GM18868 (cell line): ENCODE results near the gene ASCL2.

Experiments used
- ATAC-seq: cut with Tn5 transposase; IDR thresholded peaks from one replicate; pipeline ENCODE4 v1.9.1; 2021; ENCODE audit warnings: mild to moderate bottlenecking, moderate library complexity; ENCODE audit not compliant: unreplicated experiment

The ASCL2 gene

DNA sequence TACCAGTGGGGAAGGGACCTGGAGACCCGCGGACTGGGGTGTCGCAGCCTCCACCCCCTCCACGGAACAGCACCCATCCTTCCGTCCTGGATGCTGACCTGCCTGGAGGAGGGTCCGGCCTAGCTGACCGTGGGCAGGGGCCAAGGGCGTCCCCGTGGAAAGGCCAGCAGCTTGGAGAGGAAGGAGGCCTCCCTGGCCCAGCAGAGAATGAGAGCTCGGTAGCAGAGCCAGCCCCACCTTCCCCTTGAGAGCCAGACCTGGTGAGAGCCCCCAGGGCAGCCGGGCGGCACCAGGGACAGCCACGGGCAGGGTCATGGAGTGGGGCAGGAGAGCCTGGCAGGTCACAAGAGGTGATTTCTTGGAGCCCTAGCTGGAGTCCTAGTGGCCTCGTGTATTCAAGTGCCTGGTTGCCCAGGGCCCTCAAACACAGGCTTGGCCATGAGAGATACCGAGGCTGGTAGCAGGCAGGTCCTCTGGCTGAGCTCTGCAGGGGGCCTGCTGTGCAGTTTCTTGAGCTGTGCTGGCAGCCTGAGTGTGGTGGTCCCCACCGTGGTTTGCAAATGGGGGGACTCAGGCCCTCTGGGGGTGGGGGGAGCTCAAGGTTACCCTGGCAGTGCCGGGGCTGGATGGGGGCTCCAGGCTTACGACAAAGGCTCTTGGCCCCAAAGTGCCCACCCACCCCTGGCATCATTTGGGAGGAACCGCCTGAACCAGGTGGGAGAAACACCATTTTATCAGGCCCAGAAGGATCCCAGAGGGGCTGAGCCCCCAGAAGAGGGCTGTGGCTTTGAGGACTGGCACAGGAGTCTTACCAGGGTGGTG is 39.1 kb upstream of the ASCL2 start:
- ATAC-seq, result no peak

DNA sequence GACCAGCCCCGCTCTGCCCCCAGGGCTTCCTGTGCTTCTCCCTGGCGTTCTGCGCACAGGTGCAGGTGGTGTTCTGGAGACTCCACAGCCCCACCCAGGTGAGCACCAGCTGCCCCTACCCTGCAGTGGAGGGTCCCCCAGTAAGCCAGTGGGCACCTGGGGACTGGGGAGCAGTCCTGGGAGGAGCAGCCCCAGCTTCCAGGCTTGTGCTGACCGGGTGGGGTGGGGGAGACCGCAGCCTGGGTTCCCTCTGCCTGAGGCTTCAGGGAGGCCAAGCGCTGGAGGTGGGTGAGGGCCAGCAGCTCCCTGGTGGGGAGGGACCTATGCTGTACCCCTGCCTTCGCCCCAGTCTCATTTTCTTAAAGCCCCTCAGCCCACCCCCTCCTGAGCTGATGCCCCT is 38.3 kb upstream of the ASCL2 start:
- ATAC-seq, result no peak

DNA sequence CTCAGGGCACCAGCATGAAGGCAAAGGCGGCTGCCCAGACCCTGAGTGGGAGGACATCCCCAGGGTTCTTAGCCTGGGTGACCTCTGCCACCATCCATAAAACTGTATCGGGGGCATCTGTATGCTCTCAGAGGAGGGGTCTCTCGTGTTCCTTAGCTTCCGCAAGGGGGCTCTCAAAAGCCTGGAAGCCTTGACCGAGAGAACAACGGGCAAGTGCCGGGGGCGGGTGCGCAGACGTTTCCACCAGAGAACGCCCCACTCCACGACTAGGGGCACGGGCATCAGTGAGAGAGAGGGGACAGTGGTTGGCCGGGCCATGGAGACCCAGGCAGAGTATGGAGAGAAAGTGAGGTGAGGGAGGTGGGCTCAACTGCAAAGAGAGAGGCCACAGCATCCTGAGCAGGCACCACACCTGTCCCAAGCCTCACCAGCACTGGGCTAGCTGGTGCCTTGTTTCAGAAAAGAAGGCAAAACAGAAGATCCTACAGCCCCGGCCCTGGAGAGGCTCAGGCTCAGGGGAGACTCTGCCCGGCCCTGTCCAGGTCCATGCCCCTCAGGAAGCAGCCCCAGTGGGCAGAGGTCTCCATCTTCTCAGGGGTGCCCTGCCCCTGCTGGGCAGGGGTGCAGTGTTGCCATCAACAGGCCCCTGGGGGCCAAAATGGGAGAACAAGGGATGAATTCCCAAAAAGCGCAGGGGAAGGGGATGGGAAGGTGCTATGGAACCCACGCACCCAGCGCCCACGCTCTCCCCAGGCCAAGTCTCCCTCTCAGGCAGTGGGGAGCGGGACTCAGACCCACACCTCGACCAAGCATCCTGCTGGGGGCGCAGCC is 37.3 kb upstream of the ASCL2 start:
- no peak for ATAC-seq

DNA sequence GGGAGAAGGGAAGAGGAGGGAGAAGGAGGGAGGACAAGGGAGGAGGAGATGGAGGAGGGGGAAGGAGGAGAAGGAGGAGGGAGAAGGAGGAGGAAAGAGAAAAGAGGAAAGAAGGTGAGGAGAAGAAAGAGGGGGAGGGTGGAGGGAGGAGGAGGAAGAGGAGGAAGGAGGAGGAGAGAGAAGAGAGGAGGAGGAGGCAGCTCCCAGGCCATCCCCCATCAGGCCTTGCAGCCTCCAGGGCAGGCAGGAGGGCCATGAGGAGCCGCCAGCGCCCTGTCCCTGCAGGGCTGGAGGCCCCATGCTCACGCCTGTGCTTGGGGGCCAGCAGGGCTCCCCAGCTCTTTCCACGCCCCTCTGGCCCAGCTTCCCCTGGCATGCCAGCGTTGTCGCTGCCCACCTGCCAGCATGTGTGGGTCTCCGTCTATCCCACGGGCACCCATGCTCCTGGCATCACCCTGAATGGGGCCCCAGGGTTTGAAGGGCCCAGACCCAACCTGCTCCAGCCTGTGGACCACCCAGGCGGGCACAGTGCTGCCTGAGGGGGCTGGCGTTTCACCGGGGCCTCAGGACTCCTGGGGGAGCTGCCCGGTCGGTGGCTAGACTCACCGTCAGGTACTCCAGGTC is 36.6 kb upstream of the ASCL2 start:
- ATAC-seq, result no peak

DNA sequence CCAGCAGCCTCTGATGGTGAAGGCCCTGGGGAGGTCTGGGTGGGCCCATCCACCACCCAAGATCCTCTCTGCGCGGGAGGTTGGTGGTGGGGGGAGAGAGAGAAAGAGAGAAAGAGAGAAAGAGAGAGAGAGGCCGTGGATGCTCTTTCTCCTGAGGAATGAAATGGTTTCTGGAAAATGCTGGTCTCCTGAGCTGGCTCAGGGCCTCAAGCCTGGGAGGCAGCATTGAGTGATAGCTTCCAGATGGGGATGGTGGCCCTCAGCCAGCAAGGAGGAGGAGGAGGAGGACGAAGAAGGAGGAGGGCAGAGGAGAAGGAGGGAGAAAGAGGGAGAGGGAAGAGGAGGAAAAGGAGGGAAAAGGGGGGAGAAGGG is 36.0 kb upstream of the ASCL2 start:
- ATAC-seq, result no peak

DNA sequence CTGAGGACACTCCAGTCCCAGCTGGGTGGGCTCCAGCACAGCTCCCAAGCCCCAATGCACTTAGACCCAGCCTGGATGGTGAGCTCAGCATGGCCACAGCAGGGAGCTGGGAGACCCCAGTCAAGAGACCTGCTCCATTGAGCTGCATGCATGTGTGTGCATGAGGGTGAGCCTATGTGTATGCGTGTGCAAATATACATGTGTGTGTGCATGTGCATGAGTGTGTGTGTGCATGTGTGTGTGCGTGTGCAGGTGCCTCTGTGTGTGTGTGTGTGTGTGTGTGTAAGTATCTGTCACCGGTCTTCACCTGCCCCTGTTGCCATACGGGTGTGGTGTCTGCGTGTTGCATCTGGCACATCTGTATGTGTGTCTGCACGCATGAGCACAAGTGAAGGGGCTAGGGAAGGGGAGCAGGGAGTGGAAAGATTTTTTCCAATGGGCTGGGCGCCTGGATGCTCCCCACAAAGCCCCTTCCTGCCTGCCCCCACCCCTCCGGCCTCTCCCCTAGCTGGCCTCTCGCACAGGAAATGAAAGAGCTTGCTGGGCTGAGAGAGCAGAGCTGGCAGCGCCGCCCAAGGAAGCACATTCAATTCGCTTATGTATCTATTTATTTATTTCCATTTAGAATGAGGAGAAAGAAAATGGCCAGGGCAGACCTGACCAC is 35.5 kb upstream of the ASCL2 start:
- ATAC-seq, result no peak

DNA sequence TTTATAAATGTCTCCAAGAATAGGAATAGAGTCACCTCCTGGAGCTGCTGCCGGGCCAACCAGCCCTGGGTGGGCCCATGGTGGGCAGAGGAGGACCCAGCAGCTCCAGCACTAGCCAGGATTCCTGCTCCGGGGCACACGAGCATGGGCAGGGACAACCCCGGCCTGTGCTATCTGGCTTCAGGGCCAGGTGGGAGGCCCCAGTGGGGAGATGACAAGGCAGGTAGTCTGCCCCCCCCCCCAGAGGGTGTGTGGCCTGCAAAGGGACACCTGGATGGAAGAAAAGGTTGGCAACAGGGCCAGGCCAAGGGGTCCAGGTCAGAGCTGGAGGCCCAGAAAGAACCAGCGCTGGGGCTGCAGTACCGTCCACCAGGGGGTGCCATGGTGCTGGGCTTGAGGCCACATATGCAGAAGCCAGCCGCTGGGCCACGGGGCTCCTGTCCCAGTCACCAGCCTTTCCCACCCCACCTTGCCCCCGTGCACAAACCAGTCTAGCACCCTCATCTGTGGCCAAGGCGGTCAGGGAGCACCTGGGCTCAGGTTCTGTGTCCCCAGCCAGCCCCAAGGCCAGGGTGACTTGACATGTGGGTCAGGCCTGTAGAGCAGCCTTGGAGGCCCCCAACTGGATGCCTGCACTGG is 34.9 kb upstream of the ASCL2 start:
- ATAC-seq, result no peak

DNA sequence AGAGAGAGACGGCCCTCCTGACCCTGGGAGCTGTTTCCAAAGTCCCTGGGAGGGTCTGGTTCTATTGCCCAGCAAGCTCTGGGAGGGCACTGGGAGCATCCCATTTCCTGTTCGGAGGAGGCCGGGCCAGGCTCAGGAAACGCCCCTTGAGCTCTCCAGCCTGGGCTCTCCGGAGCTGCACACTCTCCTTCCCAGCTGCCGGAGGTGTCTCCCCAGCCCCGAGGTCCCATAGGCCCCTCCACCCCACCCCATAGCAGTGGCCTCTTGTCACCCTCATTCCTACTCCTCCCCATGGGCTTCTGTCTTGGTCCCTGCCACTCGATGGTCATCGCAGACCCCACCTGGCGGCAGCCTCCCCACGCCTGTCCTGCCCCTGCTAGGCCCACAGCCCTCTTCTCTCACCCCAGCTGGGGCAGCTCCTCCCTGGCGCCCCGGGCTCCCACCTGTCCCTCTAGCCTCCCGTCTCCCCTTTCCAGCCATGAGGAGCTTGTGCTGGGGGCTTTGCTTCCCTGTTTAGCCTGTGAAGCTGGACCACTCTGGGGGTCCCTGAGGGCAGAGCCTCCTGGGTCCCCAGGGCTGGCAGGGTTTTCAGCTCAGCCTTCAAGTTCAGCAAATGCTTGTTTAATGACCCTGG is 34.2 kb upstream of the ASCL2 start:
- ATAC-seq, result no peak

DNA sequence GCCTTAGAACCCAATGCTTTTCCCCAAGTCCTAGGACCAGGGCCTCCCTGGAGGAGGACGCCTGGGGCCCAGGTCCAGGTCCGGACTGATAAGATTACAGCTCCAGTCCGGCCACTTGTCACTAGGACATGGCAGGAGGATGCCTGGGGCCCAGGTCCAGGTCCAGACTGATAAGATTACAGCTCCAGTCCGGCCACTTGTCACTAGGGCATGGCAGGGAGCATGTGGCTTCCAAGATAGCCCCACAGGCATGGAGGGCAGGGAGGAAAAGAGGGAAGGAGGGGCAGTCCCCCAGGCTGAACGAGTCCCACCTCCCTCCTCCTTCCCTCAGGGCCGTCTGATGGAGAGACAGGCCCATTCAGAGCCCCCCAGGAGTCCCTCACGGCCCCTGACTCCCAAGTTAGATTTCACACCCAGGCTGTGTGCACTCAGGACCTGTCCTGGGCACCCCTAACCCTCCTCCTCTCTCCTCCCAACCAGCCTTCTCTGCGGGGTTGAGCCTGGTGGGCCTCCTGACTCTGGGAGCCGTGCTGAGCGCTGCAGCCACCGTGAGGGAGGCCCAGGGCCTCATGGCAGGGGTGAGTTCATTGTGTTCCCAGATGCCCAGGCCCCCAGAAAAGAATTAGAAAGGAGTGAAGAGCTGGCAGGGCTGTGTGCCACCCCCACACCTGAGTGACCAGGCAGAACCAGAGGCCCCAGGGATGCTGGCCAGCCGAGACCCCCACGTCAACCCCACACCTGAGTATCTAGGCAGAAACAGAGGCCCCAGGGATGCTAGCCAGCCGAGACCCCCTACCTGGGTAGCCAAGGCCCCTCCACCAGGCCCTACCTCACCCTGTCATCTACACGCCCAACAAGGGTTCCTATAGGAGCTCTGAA is 33.5 kb upstream of the ASCL2 start:
- no peak for ATAC-seq

DNA sequence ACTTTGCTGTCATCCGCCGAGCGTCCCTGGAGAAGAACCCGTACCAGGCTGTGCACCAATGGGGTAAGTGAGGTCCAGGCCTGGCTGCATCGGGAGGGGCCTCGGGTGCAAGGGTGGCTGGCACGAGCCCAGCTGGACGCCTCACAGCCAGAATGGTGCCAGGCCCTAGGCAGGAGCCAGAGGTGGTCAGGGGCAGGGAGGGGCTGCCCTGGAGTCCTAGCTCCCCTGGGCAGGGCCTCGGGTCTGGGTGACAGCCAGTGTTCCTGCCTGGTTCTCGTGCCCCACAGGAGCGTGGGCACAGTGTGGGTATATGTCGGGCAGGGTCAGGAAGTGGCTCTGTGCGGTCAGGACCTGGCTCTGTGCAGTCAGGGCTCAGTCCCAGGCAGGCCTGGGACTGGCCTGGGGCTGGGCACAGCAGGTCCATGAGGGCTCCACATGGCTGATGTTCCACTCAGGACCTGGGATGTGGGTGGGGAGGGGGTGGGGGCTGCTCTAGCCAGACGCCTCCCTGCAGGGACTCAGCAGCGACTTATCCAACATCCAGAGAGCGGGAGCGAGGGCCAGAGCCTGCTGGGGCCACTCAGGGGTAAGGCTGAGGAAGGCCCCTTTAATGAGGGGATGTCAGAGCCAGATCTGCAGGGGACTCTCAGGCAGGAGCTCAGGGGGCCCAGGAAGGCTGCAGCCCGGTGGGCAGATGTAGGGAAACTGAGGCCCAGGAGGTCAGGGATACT is 32.7 kb upstream of the ASCL2 start:
- no peak for ATAC-seq

DNA sequence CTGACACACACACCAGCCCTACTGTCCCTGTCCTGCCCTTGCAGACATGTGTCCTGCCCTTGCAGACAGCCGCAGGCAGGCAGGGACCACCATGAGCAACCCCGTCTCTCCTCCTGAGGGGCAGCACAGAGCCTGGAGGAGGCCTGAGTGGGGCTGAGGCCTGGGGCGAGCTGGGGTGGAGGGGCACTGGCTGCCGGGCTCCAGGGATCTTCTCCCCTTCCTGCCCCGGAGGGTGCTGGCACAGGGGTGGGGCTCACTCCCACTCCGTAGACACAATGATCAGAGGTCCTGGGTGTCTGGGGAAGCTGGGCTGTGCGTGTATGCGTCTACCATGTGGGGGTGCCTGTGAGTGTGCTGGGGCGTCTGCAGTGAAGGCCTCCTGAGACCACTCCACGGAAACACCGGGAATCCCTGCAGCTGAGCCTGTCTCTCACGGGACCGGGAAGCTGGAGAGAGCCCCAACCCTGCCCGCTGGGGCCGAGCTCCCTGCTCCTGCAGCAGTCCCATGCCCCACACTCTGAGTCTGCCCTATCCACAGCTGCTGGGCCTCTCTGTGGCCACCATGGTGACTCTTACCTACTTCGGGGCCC is 32.0 kb upstream of the ASCL2 start:
- ATAC-seq, result no peak

DNA sequence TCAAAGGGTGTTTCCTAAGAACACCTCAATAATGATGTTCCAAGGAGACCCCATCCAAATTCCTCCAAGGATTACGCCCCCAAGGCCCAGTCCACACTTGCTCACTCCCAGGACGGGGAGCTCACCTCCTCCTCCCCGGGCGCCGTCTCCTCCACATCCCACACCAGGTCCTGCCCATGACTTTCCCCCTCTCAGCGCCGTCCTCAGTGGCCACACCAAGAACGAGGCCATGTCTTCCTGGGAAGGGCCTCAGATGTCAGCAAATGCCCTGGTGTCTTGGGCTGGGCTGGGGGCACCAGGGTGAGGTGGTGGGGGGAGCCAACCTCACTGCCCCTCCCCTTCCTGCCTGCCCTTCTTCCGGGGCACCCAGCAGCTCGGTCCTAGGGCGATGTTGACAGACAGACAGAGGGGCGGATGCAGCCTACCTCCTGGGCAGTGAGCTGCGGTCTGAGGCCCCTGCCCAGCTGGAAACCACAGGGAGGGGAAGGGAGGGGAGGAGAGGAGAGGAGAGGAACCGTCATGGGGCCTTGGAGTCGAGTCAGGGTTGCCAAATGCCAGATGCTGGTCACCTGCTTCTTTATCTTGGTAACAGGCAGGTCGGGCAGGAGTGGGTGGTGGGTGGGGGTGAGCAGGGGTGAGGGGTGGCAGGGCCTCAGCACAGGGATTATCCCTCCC is 31.4 kb upstream of the ASCL2 start, which contains the start of the genes C11orf21 and TSPAN32:
C11orf21 (minus strand) TSS at position 288 of the 675 bp plus-strand sequence; CDS start at position 178, 110 bp downstream.
TSPAN32 (plus strand) TSS at position 383 of the 675 bp plus-strand sequence; CDS start at position 520, 137 bp downstream.
- ATAC-seq, result peak; percentile 70

DNA sequence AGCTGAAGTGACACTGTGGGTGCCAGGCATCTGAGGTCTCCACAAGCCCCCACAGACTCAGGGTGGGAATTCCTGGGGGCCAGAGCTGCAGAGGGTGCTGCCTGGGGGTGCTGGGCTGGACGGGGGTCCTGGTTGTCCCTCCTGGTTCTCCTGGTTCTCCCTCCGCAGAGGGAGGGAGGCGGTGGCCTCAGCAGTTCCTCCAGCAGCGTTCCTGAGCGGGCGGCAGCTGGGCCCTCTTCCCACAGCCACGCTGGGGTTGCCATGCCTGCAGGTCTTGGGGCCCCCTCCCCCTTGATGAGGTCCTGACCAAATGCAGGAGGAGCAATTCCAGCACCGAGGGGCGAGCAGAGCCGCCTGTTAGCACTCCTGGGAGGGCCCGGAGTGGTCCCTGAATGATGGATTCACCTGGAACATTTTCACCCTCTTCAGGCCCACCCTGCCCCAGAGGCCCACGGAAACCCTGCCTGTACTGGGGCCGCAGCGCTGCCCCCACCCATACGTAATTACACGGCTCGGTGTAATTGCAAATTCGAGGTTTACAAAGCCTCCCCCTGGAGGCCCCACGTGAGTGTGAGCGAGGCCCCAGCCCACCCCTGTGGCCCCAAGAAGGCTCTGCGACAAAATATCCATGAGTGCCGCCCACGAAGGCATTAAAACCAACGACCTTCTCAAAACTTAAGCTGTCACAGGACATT is 30.7 kb upstream of the ASCL2 start:
- no peak for ATAC-seq

DNA sequence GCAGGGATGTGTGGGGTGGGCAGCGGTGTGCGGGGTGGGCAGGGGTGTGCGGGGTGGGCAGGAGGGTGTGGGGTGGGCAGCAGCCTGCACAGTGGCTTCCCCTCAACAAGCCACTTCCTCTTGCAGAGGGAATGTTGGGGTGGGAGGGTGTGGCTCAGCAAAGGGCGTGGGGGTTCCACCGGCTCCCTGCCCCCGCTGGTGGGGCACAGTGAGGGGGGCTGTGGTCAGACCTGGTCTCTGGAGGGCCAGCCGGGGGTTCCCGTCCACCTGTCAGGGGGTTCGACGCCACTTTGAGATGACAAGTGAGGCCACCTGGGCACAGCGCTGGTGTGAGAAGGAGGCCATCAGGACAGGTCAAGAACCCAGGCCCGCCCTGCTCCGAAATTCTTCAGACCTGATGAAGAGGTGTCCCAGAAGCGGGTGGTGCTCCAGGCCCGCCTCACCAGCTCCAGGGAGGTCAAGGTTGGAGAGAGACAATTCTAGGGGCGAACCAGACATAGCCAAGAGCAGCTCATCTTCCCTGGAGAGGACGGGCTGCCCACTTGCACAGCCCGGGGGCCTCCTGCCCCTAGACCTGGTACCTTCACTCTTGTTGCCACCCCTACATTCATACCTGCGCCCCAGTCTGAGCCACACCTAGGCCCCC is 30.0 kb upstream of the ASCL2 start:
- no peak for ATAC-seq

DNA sequence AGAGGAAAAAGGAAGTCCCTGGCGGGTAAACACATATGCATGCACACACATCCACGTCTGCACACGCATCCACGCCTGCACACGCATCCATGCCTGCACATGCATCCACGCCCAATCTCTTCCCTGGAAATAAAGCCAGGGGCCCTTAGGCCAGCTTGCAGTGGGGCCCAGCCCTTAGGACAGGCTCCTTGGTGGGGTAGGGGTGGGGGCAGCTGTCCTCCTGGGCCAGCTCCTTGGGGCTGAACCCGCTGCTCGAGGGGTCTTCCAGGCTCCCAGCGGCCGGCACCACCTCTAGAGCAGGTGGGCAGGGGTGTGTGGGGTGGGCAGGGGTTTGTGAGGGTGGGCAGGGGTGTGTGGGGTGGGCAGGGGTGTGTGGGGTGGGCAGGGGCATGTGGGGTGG is 29.4 kb upstream of the ASCL2 start:
- no peak for ATAC-seq
